HFF-Myc (cell line): ENCODE data around the gene CATSPERZ.
"Not testable (repeated sequence)": the region's sequence is repeated elsewhere in the genome, so short reads cannot be mapped to it uniquely, and the experiment has no call there.

Source experiments
- DNase-seq: peaks from one replicate; pipeline ENCODE4 v3.0.0-alpha.2; 2011; ENCODE audit warnings: low read depth; ENCODE audit errors: extremely low read depth
- H3K4me3 ChIP-seq: replicated peaks from 2 replicates; pipeline ENCODE4 v1.5.1; 2011; ENCODE audit warnings: low read depth, mild to moderate bottlenecking, control low read depth, low read length
- CTCF ChIP-seq: IDR thresholded peaks from 2 replicates; pipeline ENCODE4 v1.5.1; 2012; ENCODE audit warnings: mild to moderate bottlenecking, low read depth, low read length, control low read depth; ENCODE audit errors: missing control alignments

Gene CATSPERZ

DNA sequence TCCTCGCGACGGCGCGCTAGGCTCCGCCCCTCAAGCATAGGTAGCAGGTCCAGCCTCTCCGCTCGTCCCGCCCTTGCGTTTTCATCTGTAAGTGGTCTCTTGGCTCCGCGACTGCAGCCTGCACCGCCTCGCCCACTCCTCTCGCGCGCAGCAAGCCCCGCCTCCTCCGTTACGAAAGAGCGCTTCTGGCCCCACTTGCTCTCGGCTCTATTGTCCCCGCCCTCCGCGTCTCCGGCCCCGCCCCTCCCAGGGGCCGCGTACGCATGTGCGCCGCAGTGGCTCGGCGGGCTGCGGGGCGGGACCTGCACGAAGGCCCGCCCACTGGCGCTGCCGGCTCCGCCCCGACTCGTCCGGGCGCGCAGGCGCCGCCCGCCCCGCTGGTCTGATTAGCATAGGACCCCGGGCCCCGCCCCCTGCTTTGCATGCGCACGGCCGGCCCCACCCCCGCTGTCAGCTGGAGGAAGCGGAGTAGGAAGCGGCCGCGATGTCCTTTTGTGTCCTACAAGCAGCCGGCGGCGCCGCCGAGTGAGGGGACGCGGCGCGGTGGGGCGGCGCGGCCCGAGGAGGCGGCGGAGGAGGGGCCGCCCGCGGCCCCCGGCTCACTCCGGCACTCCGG lies 5.0 kb downstream of the CATSPERZ start, which contains the start of gene ESRRA:
Gene ESRRA (plus strand): TSS at position 450 of the 616 bp plus-strand sequence. CDS start 1,656 bp downstream, outside the sequence.
- peak within 1 kb of the TSS; percentile 79 for H3K4me3 ChIP-seq
- no peak for TF ChIP-seq CTCF
- DNase-seq, result peak; percentile 90

DNA sequence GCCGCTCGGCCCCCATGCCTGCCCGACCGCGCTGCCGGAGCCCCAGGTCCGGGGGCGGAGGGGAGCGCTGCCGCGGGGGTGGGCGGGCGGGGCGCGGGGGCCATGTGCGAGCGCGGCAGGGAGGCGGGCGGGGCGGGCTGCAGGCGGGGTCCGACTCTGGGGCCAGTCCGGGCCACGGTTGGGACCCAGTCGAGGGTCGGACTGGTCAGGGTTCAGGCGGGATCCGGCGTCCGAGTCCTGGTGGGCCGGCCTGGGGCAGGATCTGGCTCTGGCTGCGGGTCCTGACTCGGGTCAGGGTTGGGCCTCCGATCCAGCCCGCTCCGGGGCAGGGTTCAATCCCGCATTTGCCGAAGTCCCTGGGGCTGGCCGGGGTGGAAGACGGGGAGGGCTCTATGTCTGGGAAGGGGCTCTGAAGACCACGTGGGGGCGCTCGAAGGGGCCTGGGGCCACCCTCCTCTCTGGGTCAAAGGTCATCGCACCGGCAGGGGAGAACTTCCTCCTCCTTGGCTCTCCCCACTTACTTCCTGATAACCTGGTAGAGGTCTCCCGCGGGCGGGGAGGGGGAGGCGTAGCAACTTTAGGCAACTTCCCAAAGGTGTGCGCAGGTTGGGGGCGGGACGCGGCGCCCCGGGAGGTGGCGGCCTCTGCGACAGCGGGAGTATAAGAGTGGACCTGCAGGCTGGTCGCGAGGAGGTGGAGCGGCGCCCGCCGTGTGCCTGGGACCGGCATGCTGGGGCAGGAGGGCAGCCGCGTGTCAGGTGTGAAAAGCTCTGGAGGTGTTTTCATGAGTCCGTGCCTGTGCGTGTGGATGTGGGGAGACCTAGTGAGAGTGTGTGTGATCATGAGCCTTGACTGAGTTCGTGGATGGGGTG lies 5.8 kb downstream of the CATSPERZ start:
- H3K4me3 ChIP-seq, result peak overlapping the region; percentile 79
- peak; percentile 24 for TF ChIP-seq CTCF
- DNase-seq, result no peak

DNA sequence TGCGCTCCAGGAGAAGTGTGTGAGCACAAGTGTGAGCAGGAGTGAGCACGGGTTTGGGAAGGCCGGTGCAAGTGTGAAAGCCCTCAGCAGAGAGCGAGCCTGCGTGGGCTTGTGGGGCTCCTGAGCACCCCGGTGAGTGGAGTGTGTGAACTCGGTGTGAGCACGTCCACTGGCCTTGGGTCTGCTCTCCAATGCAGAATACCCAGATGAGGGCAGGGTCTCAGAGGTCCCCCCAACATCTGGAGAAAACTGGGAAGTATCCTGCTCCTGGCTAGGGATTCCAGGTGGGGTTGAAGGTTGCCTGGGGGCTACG lies 6.4 kb downstream of the CATSPERZ start:
- peak overlapping the region; percentile 79 for H3K4me3 ChIP-seq
- no peak for TF ChIP-seq CTCF
- no peak for DNase-seq

DNA sequence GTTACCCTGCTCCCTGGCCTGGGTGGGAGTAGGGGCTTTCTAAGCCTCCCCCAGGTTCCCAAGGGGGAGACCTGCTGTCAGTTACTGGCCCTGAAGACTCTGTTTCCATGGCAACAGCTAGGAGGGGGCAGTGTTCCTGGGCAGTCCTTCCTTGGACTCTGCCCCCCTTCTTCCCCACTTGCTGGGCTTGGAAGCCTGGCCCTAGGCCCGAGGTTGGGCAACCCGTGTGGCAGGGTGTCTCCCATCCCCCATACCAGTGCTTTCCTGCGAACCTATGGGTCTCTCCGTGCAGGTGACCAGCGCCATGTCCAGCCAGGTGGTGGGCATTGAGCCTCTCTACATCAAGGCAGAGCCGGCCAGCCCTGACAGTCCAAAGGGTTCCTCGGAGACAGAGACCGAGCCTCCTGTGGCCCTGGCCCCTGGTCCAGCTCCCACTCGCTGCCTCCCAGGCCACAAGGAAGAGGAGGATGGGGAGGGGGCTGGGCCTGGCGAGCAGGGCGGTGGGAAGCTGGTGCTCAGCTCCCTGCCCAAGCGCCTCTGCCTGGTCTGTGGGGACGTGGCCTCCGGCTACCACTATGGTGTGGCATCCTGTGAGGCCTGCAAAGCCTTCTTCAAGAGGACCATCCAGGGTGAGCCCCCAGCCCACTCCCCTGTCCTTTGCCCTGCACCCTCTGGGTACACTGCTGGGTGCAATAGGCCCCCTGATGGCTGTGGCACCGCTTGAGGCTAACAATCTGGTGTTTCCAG lies 6.9 kb downstream of the CATSPERZ start:
- DNase-seq, result no peak
- TF ChIP-seq CTCF, result no peak
- H3K4me3 ChIP-seq, result peak overlapping the region; percentile 79

DNA sequence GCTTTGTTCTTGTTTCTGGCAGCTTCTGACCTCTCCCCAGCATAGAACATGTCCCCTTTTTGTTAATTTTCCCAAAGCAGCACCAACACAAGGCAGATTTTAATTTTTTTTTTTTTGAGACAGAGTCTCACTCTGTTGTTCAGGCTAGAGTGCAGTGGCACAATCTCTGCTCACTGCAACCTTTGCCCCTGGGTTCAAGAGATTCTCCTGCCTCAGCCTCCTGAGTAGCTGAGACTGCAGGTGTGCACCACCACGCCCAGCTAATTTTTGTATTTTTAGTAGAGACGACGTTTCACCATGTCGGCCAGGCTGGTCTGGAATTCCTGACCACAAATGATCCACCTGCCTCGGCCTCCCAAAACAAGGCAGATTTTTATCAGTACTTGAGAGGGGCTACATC lies 7.6 kb downstream of the CATSPERZ start:
- not testable (repeated sequence) for DNase-seq, H3K4me3 ChIP-seq

- no peak overlapping the region for H3K4me3 ChIP-seq
- no peak for TF ChIP-seq CTCF
- DNase-seq, result no peak
These were observed 12.8 kb downstream of the CATSPERZ start for GRCh38 chr11:64312947-64313346.
